Activated naive CD4-positive, alpha-beta T cell (primary cell): Measurements from ENCODE around the gene IQSEC3.
"Not testable (repeated sequence)": the region's sequence is repeated elsewhere in the genome, so short reads cannot be mapped to it uniquely, and the experiment has no call there.

Source experiments
- DNase-seq, 4 experiments: peaks; one replicate each; lab custom pipeline; 2025; lab: John Stamatoyannopoulos, UW

Gene IQSEC3

GRCh38 chr12:214003-214741, 147.6 kb downstream of the IQSEC3 start, which contains the start of gene SLC6A12:
SLC6A12 (minus strand) TSS chr12:214157; CDS start chr12:209986, 4,171 bp downstream.
- no peak for DNase-seq

GRCh38 chr12:215116-215515, 148.5 kb downstream of the IQSEC3 start:
- DNase-seq: no peak

- not testable (repeated sequence) for DNase-seq
These were observed 150.5 kb downstream of the IQSEC3 start for GRCh38 chr12:217029-217428.

- no peak for DNase-seq
These were observed 151.7 kb downstream of the IQSEC3 start for GRCh38 chr12:218221-218620.

GRCh38 chr12:218728-219590, 152.4 kb downstream of the IQSEC3 start:
- DNase-seq: no peak

GRCh38 chr12:219891-220352, 153.4 kb downstream of the IQSEC3 start:
- DNase-seq: peak in 3 of 4 experiments; percentile 8 to 17 (median 12)

GRCh38 chr12:220491-220890, 153.9 kb downstream of the IQSEC3 start:
- DNase-seq: no peak

GRCh38 chr12:220946-221550, 154.5 kb downstream of the IQSEC3 start:
- no peak for DNase-seq

GRCh38 chr12:221736-222135, 155.2 kb downstream of the IQSEC3 start:
- DNase-seq: no peak

- no peak for DNase-seq
These were observed 157.3 kb downstream of the IQSEC3 start for GRCh38 chr12:223841-224240.

- DNase-seq: no peak
These were observed 157.8 kb downstream of the IQSEC3 start for GRCh38 chr12:224330-224729.

GRCh38 chr12:225012-225411, 158.4 kb downstream of the IQSEC3 start:
- DNase-seq: no peak

GRCh38 chr12:226401-226800, 159.8 kb downstream of the IQSEC3 start:
- no peak for DNase-seq

- no peak for DNase-seq
These were observed 160.8 kb downstream of the IQSEC3 start for GRCh38 chr12:227286-227915.
